Measurements from ENCODE around the gene NUDT17. TPM values are rescaled to one million over a fixed set of nuclear protein-coding genes. Genes with fewer than 3 reads are reported as not detected.
A peak's percentile ranks its signal among the peaks of the same experiment; 100 is the strongest.

NUDT17 gene
- total RNA-seq, 1 donor from 2014 or later, result 5.4 TPM

DNA sequence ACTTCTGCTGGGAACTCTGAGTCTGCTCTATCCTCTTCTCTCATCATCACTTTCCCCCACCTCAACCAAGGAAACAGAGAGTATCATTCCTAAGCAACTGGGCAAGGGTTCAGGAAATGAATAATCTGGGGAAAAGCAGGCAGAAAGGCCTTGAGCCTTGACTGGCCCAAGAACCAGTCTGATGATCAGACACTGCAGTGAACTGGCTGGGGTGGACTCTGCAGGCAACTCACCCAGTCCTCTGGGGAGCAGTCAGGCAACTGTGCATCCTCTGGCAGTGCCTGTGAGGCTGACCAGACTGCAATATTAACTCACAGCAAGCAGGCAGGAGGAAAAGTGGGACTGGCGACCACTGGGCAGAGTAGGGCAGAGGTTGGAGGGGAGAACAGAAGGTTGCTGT, 39.2 kb downstream of the NUDT17 start:
- DNase-seq (no peak), ATAC-seq (ENCODE audit: low read depth) (no peak)
- Mint-ChIP-seq H3K27ac (no peak overlapping the region), H3K36me3 (ENCODE audit: low read depth) (no peaks in the 10 kb centered on the region), H3K4me1 (peaks cover 19% of the 10 kb centered on the region), H3K27me3 (peaks cover 19% of the 10 kb centered on the region), H3K4me3 (peak overlapping the region; percentile 88), H3K9me3 (no peaks in the 10 kb centered on the region)
- intact Hi-C loops (cut with micrococcal nuclease), result loop anchor here (1.0 kb wide), 1 partner anchor 25 kb away; the partner anchor contains the start of gene PIAS3
- CTCF ChIA-PET, result no interaction called here
- TF ChIP-seq, protein P1, sequence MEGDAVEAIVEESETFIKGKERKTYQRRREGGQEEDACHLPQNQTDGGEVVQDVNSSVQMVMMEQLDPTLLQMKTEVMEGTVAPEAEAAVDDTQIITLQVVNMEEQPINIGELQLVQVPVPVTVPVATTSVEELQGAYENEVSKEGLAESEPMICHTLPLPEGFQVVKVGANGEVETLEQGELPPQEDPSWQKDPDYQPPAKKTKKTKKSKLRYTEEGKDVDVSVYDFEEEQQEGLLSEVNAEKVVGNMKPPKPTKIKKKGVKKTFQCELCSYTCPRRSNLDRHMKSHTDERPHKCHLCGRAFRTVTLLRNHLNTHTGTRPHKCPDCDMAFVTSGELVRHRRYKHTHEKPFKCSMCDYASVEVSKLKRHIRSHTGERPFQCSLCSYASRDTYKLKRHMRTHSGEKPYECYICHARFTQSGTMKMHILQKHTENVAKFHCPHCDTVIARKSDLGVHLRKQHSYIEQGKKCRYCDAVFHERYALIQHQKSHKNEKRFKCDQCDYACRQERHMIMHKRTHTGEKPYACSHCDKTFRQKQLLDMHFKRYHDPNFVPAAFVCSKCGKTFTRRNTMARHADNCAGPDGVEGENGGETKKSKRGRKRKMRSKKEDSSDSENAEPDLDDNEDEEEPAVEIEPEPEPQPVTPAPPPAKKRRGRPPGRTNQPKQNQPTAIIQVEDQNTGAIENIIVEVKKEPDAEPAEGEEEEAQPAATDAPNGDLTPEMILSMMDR (IDR thresholded peaks at IDR 0.05), result no peak
- POLR2A ChIA-PET, result interaction anchor here (4.3 kb wide), 1 partner anchor 25 kb away, joined by 41 read pairs; the partner anchor contains the start of gene PIAS3

DNA sequence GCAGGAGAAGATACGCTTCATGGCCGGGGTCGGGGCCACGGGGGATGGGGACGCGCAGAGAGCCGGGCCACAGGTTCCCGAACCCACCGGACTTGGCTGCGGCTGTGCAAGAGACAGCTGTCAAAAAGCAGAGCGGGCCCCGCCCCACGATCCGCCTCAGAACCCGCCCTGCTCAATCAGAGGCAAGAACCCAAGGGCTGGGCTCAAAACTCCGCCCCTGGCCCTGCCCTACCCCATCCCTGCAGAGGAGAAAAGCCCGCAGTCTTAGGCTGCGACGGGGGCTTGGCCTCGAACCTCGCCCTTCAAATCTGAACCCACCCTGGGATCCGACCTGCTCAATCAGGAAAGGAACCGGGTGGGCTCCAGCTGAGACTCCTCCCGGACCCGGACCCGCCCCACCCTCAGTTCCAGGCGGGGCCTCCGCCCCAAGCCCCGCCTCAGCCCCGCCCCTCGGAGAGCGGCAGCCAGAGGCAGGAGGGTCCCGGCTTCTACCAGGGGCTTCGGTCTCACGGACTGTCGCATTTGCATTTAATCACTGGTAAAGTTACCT, 40.4 kb downstream of the NUDT17 start, which contains the start of gene ANKRD35:
Gene ANKRD35, minus strand, starts transcription at position 129 of the 550 bp plus-strand sequence. Its CDS starts 108 bp downstream, at position 21.
- TF ChIP-seq, protein P1 (IDR thresholded peaks at IDR 0.05), result no peak
- no peak within 1 kb of the TSS for H3K27ac Mint-ChIP-seq
- peaks cover 19% of the 10 kb centered on the region for H3K4me1 Mint-ChIP-seq
- DNase-seq (peak; percentile 82), ATAC-seq (ENCODE audit: low read depth) (peak; percentile 99)
- H3K4me3 Mint-ChIP-seq, result peak within 1 kb of the TSS; percentile 88
- no peaks in the 10 kb centered on the region for H3K36me3 Mint-ChIP-seq (ENCODE audit: low read depth)
- no peaks in the 10 kb centered on the region for H3K9me3 Mint-ChIP-seq
- CTCF ChIA-PET, result interaction anchor here (0.9 to 1.2 kb wide), 3 partner anchors 24 to 41 kb away, joined by 3 to 5 read pairs (median 3); partner anchors contain the start of genes ITGA10 and NUDT17
- intact Hi-C loops (cut with micrococcal nuclease), result loop anchor here (1.0 kb wide), 1 partner anchor 27 kb away; the partner anchor contains the start of gene PIAS3
- peaks cover 19% of the 10 kb centered on the region for H3K27me3 Mint-ChIP-seq
- POLR2A ChIA-PET, result interaction anchor here (0.6 to 4.3 kb wide), 8 partner anchors 10 to 78 kb away, joined by 5 to 41 read pairs (median 9); partner anchors contain the start of genes ANKRD34A, NUDT17, PEX11B and PIAS3

GRCh38 chr1:145886390-145886789, 41.0 kb downstream of the NUDT17 start:
- H3K36me3 Mint-ChIP-seq (ENCODE audit: low read depth), result no peaks in the 10 kb centered on the region
- H3K27me3 Mint-ChIP-seq, result peaks cover 16% of the 10 kb centered on the region
- TF ChIP-seq, protein P1 (IDR thresholded peaks at IDR 0.05), result no peak
- ATAC-seq (ENCODE audit: low read depth) (no peak), DNase-seq (no peak)
- ChIA-PET CTCF (interaction anchor here (0.9 to 1.0 kb wide), 2 partner anchors 38 to 41 kb away, joined by 3 to 4 read pairs; partner anchors contain the start of gene NUDT17), POLR2A (interaction anchor here (0.7 to 4.3 kb wide), 6 partner anchors 9 to 41 kb away, joined by 5 to 41 read pairs (median 9); partner anchors contain the start of genes NUDT17, PEX11B, PIAS3 and RBM8A)
- H3K4me1 Mint-ChIP-seq, result peaks cover 19% of the 10 kb centered on the region
- H3K9me3 Mint-ChIP-seq, result no peaks in the 10 kb centered on the region
- H3K27ac Mint-ChIP-seq, result no peak overlapping the region
- peak overlapping the region; percentile 88 for H3K4me3 Mint-ChIP-seq
- intact Hi-C loops (cut with micrococcal nuclease), result no loop called here

DNA sequence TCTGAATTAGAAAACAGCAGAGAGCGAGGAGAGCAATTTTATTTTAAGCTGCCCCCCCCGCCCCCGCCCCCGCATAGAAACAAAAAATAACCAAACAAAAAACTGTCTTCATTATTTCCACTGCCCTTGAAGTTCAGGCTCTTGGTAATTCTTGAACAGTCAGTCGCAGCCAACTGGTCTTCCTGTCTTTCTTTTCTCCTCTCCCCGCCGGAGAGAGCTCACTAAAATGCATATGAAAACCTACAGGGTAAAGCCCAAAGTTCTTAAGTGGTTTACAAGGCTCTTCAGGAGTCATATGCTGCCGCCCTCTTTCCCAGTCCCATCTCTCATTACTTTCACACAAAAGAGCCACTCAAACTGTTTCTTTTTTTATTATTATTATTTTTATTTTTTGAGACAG, 41.4 kb downstream of the NUDT17 start:
- Mint-ChIP-seq H3K4me3 (peak overlapping the region; percentile 41), H3K27ac (no peak overlapping the region), H3K4me1 (peaks cover 19% of the 10 kb centered on the region), H3K36me3 (ENCODE audit: low read depth) (no peaks in the 10 kb centered on the region), H3K9me3 (no peaks in the 10 kb centered on the region), H3K27me3 (peaks cover 15% of the 10 kb centered on the region)
- ChIA-PET CTCF (interaction anchor here (1.0 kb wide), 1 partner anchor 41 kb away, joined by 4 read pairs; the partner anchor contains the start of gene NUDT17), POLR2A (interaction anchor here (1.7 to 4.3 kb wide), 3 partner anchors 14 to 41 kb away, joined by 9 to 41 read pairs (median 9); partner anchors contain the start of genes PIAS3 and RBM8A)
- intact Hi-C loops (cut with micrococcal nuclease), result no loop called here
- ATAC-seq (ENCODE audit: low read depth) (no peak), DNase-seq (no peak)
- TF ChIP-seq, protein P1 (IDR thresholded peaks at IDR 0.05), result no peak

GRCh38 chr1:145887631-145888030, 42.2 kb downstream of the NUDT17 start:
- TF ChIP-seq, protein P1 (IDR thresholded peaks at IDR 0.05), result no peak
- CTCF ChIA-PET, result no interaction called here
- Mint-ChIP-seq H3K27ac (no peak overlapping the region), H3K27me3 (peaks cover 15% of the 10 kb centered on the region), H3K36me3 (ENCODE audit: low read depth) (no peaks in the 10 kb centered on the region), H3K9me3 (no peaks in the 10 kb centered on the region), H3K4me3 (no peak overlapping the region), H3K4me1 (peaks cover 18% of the 10 kb centered on the region)
- no peak for DNase-seq
- POLR2A ChIA-PET, result interaction anchor here (2.5 kb wide), 1 partner anchor 15 kb away, joined by 9 read pairs; no protein-coding TSS in a partner anchor
- no peak for ATAC-seq (ENCODE audit: low read depth)
- intact Hi-C loops (cut with micrococcal nuclease), result no loop called here
